Testis (tissue), 2 donors: ENCODE results near the gene PHF12.
"Not testable (repeated sequence)": the region's sequence is repeated elsewhere in the genome, so short reads cannot be mapped to it uniquely, and the experiment has no call there.

ENCODE experiments used
- CTCF ChIP-seq, 3 experiments: fragments of 450-650 bp in 2 of 3; fragments of 200-600 bp in 1 of 3; sonication (generic) in 1 of 3; IDR thresholded peaks; one replicate each; pipeline ENCODE4 v1.5.1; 2016 to 2019; ENCODE audit warnings: antibody characterized with exemption in 3 of 3, mild to moderate bottlenecking in 2 of 3, moderate library complexity in 1 of 3
- POLR2A ChIP-seq: fragments of 450-650 bp; IDR thresholded peaks from one replicate; pipeline ENCODE4 v1.6.1; 2017; ENCODE audit warnings: antibody characterized with exemption, mild to moderate bottlenecking, moderate library complexity

- TF ChIP-seq CTCF (IDR thresholded peaks at IDR 0.05); POLR2A: not testable (repeated sequence)
These were observed 16.8 kb downstream of the PHF12 start for GRCh38 chr17:28934508-28934907.
